Activated T-cell treated with anti-CD3 and anti-CD28 coated beads, Interleukin-2, amount 50 U/mL, for 24 hours (primary cell): Measurements from ENCODE around the gene ENO3.

Experiments used
- DNase-seq: peaks from one replicate; pipeline ENCODE4 v3.0.0-alpha.2; 2020
- H3K27ac Mint-ChIP-seq: 2 replicates; pipeline ENCODE4 v1.8.0; 2020; ENCODE audit warnings: mild to moderate bottlenecking, mixed read lengths
- H3K27me3 Mint-ChIP-seq: 2 replicates; pipeline ENCODE4 v1.8.0; 2020; ENCODE audit warnings: mixed read lengths
- H3K36me3 Mint-ChIP-seq: 2 replicates; pipeline ENCODE4 v1.8.0; 2020; ENCODE audit warnings: low read depth, mixed read lengths
- H3K4me1 Mint-ChIP-seq: 2 replicates; pipeline ENCODE4 v1.8.0; 2020; ENCODE audit warnings: low read depth, mixed read lengths
- H3K4me3 Mint-ChIP-seq: 2 replicates; pipeline ENCODE4 v1.8.0; 2020; ENCODE audit warnings: mild to moderate bottlenecking, moderate library complexity, mixed read lengths
- H3K9me3 Mint-ChIP-seq: 2 replicates; pipeline ENCODE4 v1.8.0; 2020; ENCODE audit warnings: mixed read lengths

ENO3 gene

GRCh38 chr17:4942760-4943508 lies 8.0 kb upstream of the ENO3 start:
- H3K36me3 Mint-ChIP-seq = peaks cover 94% of the 10 kb centered on the region
- peak overlapping the region; percentile 94 for H3K4me3 Mint-ChIP-seq

GRCh38 chr17:4944163-4944553 lies 6.8 kb upstream of the ENO3 start:
- Mint-ChIP-seq H3K27ac (peak overlapping the region; percentile 98), H3K36me3 (peaks cover 90% of the 10 kb centered on the region), H3K4me1 (peaks cover 54% of the 10 kb centered on the region), H3K4me3 (peak overlapping the region; percentile 94), H3K27me3 (no peaks in the 10 kb centered on the region), H3K9me3 (no peaks in the 10 kb centered on the region)
- DNase-seq = no peak

More at GRCh38 chr17:4942760-4943508, 8.0 kb upstream of the ENO3 start:
- Mint-ChIP-seq H3K9me3 (no peaks in the 10 kb centered on the region), H3K27ac (peak overlapping the region; percentile 98), H3K4me1 (peaks cover 65% of the 10 kb centered on the region), H3K27me3 (no peaks in the 10 kb centered on the region)
- DNase-seq = no peak

GRCh38 chr17:4944554-4945175 lies 6.3 kb upstream of the ENO3 start:
- peaks cover 85% of the 10 kb centered on the region for H3K36me3 Mint-ChIP-seq
- peak; percentile 57 for DNase-seq
- H3K4me3 Mint-ChIP-seq = peak overlapping the region; percentile 94
- H3K4me1 Mint-ChIP-seq = peaks cover 54% of the 10 kb centered on the region
- no peaks in the 10 kb centered on the region for H3K9me3 Mint-ChIP-seq
- H3K27me3 Mint-ChIP-seq = no peaks in the 10 kb centered on the region
- H3K27ac Mint-ChIP-seq = peak overlapping the region; percentile 98

GRCh38 chr17:4945176-4945943 lies 5.6 kb upstream of the ENO3 start:
- Mint-ChIP-seq H3K4me1 (peaks cover 56% of the 10 kb centered on the region), H3K36me3 (peaks cover 84% of the 10 kb centered on the region), H3K27ac (peak overlapping the region; percentile 98), H3K4me3 (peak overlapping the region; percentile 94), H3K27me3 (no peaks in the 10 kb centered on the region), H3K9me3 (no peaks in the 10 kb centered on the region)
- peak; percentile 89 for DNase-seq

- Mint-ChIP-seq H3K27me3 (no peaks in the 10 kb centered on the region), H3K27ac (peak overlapping the region; percentile 98), H3K36me3 (peaks cover 79% of the 10 kb centered on the region), H3K4me1 (peaks cover 62% of the 10 kb centered on the region), H3K9me3 (no peaks in the 10 kb centered on the region), H3K4me3 (peak overlapping the region; percentile 94)
- no peak for DNase-seq
These were observed 5.0 kb upstream of the ENO3 start for GRCh38 chr17:4945944-4946280.

- H3K4me1 Mint-ChIP-seq = peaks cover 63% of the 10 kb centered on the region
- peak overlapping the region; percentile 94 for H3K4me3 Mint-ChIP-seq
- H3K9me3 Mint-ChIP-seq = no peaks in the 10 kb centered on the region
- no peaks in the 10 kb centered on the region for H3K27me3 Mint-ChIP-seq
- DNase-seq = no peak
- peak overlapping the region; percentile 98 for H3K27ac Mint-ChIP-seq
- H3K36me3 Mint-ChIP-seq = peaks cover 73% of the 10 kb centered on the region
These were observed 4.5 kb upstream of the ENO3 start for GRCh38 chr17:4946312-4946976.

GRCh38 chr17:4947010-4947410 lies 3.9 kb upstream of the ENO3 start:
- no peak for DNase-seq
- H3K4me1 Mint-ChIP-seq = peaks cover 60% of the 10 kb centered on the region
- H3K4me3 Mint-ChIP-seq = peak overlapping the region; percentile 94
- H3K27me3 Mint-ChIP-seq = no peaks in the 10 kb centered on the region
- H3K27ac Mint-ChIP-seq = peak overlapping the region; percentile 98
- H3K36me3 Mint-ChIP-seq = peaks cover 68% of the 10 kb centered on the region
- H3K9me3 Mint-ChIP-seq = no peaks in the 10 kb centered on the region

GRCh38 chr17:4947411-4948165 lies 3.3 kb upstream of the ENO3 start:
- no peaks in the 10 kb centered on the region for H3K9me3 Mint-ChIP-seq
- DNase-seq = peak; percentile 84
- peak overlapping the region; percentile 98 for H3K27ac Mint-ChIP-seq
- no peaks in the 10 kb centered on the region for H3K27me3 Mint-ChIP-seq
- H3K4me3 Mint-ChIP-seq = peak overlapping the region; percentile 94
- H3K4me1 Mint-ChIP-seq = peaks cover 54% of the 10 kb centered on the region
- H3K36me3 Mint-ChIP-seq = peaks cover 62% of the 10 kb centered on the region

- peaks cover 46% of the 10 kb centered on the region for H3K4me1 Mint-ChIP-seq
- H3K27me3 Mint-ChIP-seq = no peaks in the 10 kb centered on the region
- H3K36me3 Mint-ChIP-seq = peaks cover 54% of the 10 kb centered on the region
- peak; percentile 92 for DNase-seq
- H3K9me3 Mint-ChIP-seq = no peaks in the 10 kb centered on the region
- H3K27ac Mint-ChIP-seq = peak within 1 kb of the TSS; percentile 98
- peak within 1 kb of the TSS; percentile 94 for H3K4me3 Mint-ChIP-seq
These were observed 2.6 kb upstream of the ENO3 start, which contains the start of gene PFN1 for GRCh38 chr17:4948166-4948930. Gene PFN1 (minus strand): TSS chr17:4948530. CDS start chr17:4948394, 136 bp downstream.

GRCh38 chr17:4948931-4949320 lies 2.0 kb upstream of the ENO3 start:
- Mint-ChIP-seq H3K27me3 (no peaks in the 10 kb centered on the region), H3K36me3 (peaks cover 48% of the 10 kb centered on the region), H3K27ac (peak overlapping the region; percentile 98), H3K4me3 (peak overlapping the region; percentile 94), H3K4me1 (peaks cover 41% of the 10 kb centered on the region), H3K9me3 (no peaks in the 10 kb centered on the region)
- peak; percentile 86 for DNase-seq

GRCh38 chr17:4949321-4950074 lies 1.4 kb upstream of the ENO3 start:
- Mint-ChIP-seq H3K36me3 (peaks cover 43% of the 10 kb centered on the region), H3K4me1 (peaks cover 35% of the 10 kb centered on the region), H3K27me3 (no peaks in the 10 kb centered on the region), H3K27ac (peak overlapping the region; percentile 98), H3K9me3 (no peaks in the 10 kb centered on the region), H3K4me3 (peak overlapping the region; percentile 94)
- DNase-seq = peak; percentile 88

- peaks cover 36% of the 10 kb centered on the region for H3K36me3 Mint-ChIP-seq
- H3K4me3 Mint-ChIP-seq = peak overlapping the region; percentile 94
- H3K4me1 Mint-ChIP-seq = peaks cover 28% of the 10 kb centered on the region
- no peak for DNase-seq
- peak overlapping the region; percentile 96 for H3K27ac Mint-ChIP-seq
- H3K27me3 Mint-ChIP-seq = no peaks in the 10 kb centered on the region
- H3K9me3 Mint-ChIP-seq = no peaks in the 10 kb centered on the region
These were observed 709 bp upstream of the ENO3 start for GRCh38 chr17:4950075-4950745.
